ENCODE measurements around the gene DPP9.

The DPP9 gene

DNA sequence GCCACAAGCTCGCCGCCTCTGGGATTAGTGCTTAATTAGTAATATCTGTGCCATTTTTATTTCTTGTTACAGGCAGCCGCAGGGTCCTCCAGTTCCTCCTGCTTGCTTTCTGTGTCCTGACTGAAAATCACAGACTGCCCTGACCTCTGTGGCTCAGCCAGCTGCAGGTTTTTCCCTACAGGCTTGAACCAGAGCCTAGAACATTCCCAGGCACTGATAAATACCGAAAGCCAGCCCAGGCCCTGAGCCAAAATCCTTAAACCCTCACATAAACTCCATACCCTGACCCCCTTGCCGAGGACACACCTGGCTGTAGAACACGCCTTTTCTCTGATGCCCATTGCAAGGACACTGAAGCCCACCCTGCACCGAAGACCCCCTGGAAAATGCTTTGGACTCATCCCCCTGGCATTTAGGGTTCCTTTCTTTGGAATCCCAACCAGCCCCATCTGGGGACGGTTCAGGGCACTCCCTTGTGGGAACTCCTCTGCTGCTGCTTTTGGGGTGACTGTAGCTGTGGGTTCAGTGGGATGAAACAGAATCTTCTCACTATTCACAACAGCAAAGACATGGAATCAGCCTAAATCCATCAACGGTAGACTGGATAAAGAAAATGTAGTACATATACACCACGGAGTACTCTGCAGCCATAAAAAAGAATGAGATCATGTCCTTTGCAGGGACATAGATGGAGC lies 15.5 kb downstream of the DPP9 start:
- no peak overlapping the region for H3K27ac ChIP-seq (ENCODE audit: low read depth, low read length, severe bottlenecking)
- WGBS, 2 experiments (ENCODE audit: insufficient coverage in 2 of 2), result 92 to 97% methylated on average over 4 to 7 of the region's 10 CpGs
- peaks cover 89% of the 10 kb centered on the region for H3K36me3 ChIP-seq (ENCODE audit: control insufficient read depth, insufficient read depth, low read length)
- H3K4me1 ChIP-seq (ENCODE audit: control insufficient read depth, insufficient read depth, low read length, poor library complexity, severe bottlenecking), result no peaks in the 10 kb centered on the region
- no peak overlapping the region for H3K4me3 ChIP-seq (ENCODE audit: extremely low read depth, insufficient read depth, low read length, poor library complexity, severe bottlenecking)
- H3K9me3 ChIP-seq (ENCODE audit: control insufficient read depth, low read length), result no peaks in the 10 kb centered on the region

- Histone ChIP-seq H3K4me1 (ENCODE audit: control insufficient read depth, insufficient read depth, low read length, poor library complexity, severe bottlenecking) (no peaks in the 10 kb centered on the region), H3K36me3 (ENCODE audit: control insufficient read depth, insufficient read depth, low read length) (peaks cover 83% of the 10 kb centered on the region), H3K27ac (ENCODE audit: low read depth, low read length, severe bottlenecking) (no peak overlapping the region), H3K9me3 (ENCODE audit: control insufficient read depth, low read length) (no peaks in the 10 kb centered on the region), H3K4me3 (ENCODE audit: extremely low read depth, insufficient read depth, low read length, poor library complexity, severe bottlenecking) (no peak overlapping the region)
- WGBS, 2 experiments (ENCODE audit: insufficient coverage in 2 of 2), result 80 to 91% methylated on average over 8 to 9 of the region's 12 CpGs
Measured at GRCh38 chr19:4707322-4707721, 16.3 kb downstream of the DPP9 start.

GRCh38 chr19:4705413-4706131 lies 18.1 kb downstream of the DPP9 start:
- Histone ChIP-seq H3K36me3 (ENCODE audit: control insufficient read depth, insufficient read depth, low read length) (peaks cover 84% of the 10 kb centered on the region), H3K4me3 (ENCODE audit: extremely low read depth, insufficient read depth, low read length, poor library complexity, severe bottlenecking) (no peak overlapping the region), H3K27ac (ENCODE audit: low read depth, low read length, severe bottlenecking) (no peak overlapping the region), H3K4me1 (ENCODE audit: control insufficient read depth, insufficient read depth, low read length, poor library complexity, severe bottlenecking) (no peaks in the 10 kb centered on the region), H3K9me3 (ENCODE audit: control insufficient read depth, low read length) (no peaks in the 10 kb centered on the region)
- 94 to 95% methylated on average over 17 to 19 of the region's 19 CpGs for WGBS, 2 experiments (ENCODE audit: insufficient coverage in 2 of 2)

DNA sequence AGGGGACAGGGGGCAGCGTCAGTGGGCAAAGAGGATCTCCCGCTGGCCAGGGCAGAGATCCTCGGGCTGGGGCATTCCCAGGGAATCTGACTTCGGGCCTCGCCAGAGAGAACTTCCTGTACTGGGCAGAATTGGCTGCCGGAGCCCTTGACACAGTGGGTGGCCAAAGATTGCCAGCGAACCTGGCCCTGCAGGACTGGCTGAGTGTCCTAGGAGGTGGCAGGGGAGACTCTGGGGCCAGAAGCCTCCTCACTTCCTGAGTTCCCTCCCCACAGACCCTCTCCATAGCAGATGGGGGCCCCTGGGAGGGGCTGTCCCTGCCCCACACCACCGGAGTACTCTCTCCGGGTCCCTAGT lies 19.3 kb downstream of the DPP9 start:
- H3K9me3 ChIP-seq (ENCODE audit: control insufficient read depth, low read length), result no peaks in the 10 kb centered on the region
- H3K4me1 ChIP-seq (ENCODE audit: control insufficient read depth, insufficient read depth, low read length, poor library complexity, severe bottlenecking), result no peaks in the 10 kb centered on the region
- H3K4me3 ChIP-seq (ENCODE audit: extremely low read depth, insufficient read depth, low read length, poor library complexity, severe bottlenecking), result no peak overlapping the region
- H3K36me3 ChIP-seq (ENCODE audit: control insufficient read depth, insufficient read depth, low read length), result peaks cover 85% of the 10 kb centered on the region
- WGBS, 2 experiments (ENCODE audit: insufficient coverage in 2 of 2), result 89 to 96% methylated on average over 7 to 8 of the region's 9 CpGs
- no peak overlapping the region for H3K27ac ChIP-seq (ENCODE audit: low read depth, low read length, severe bottlenecking)

DNA sequence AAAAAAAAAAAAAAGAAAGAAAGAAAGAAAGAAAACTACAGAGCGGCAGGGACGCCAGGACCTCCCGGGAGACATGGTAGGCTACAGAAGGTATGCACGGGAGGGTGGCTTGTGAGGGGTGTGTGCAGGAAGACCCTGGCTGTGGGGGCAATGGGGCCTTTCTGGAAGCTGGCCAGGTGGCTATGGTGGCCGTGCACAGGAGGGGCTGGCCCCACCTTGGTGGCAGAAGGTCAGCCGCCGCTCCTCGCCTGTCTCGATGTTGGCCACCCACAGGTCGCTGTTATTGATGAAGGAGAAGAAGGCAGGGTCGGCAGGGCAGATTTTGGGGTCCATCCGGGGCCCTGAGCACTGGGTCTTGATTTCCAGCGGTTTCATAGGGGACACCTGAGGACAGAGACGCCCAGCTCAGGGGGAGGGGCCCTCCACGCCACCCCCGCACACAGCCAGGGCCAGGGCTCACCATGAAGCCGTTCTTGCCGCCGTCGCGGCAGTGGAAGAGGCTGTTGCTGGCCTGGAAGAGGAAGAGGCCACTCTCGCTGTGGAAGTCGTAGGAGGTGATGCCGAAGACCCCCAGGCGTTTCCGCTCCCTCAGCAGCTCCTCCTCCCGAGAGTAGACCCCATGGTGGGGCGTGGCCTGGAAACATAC lies 19.8 kb downstream of the DPP9 start:
- H3K27ac ChIP-seq (ENCODE audit: low read depth, low read length, severe bottlenecking), result no peak overlapping the region
- H3K36me3 ChIP-seq (ENCODE audit: control insufficient read depth, insufficient read depth, low read length), result peaks cover 85% of the 10 kb centered on the region
- WGBS, 2 experiments (ENCODE audit: insufficient coverage in 2 of 2), result 94 to 98% methylated on average over 19 to 28 of the region's 28 CpGs
- H3K4me3 ChIP-seq (ENCODE audit: extremely low read depth, insufficient read depth, low read length, poor library complexity, severe bottlenecking), result no peak overlapping the region
- no peaks in the 10 kb centered on the region for H3K9me3 ChIP-seq (ENCODE audit: control insufficient read depth, low read length)
- H3K4me1 ChIP-seq (ENCODE audit: control insufficient read depth, insufficient read depth, low read length, poor library complexity, severe bottlenecking), result no peaks in the 10 kb centered on the region

GRCh38 chr19:4702764-4703163 lies 20.9 kb downstream of the DPP9 start:
- 93 to 97% methylated on average over 9 of the region's 11 CpGs for WGBS, 2 experiments (ENCODE audit: insufficient coverage in 2 of 2)
- H3K27ac ChIP-seq (ENCODE audit: low read depth, low read length, severe bottlenecking), result no peak overlapping the region
- no peak overlapping the region for H3K4me3 ChIP-seq (ENCODE audit: extremely low read depth, insufficient read depth, low read length, poor library complexity, severe bottlenecking)
- H3K36me3 ChIP-seq (ENCODE audit: control insufficient read depth, insufficient read depth, low read length), result peaks cover 84% of the 10 kb centered on the region
- no peaks in the 10 kb centered on the region for H3K9me3 ChIP-seq (ENCODE audit: control insufficient read depth, low read length)
- no peaks in the 10 kb centered on the region for H3K4me1 ChIP-seq (ENCODE audit: control insufficient read depth, insufficient read depth, low read length, poor library complexity, severe bottlenecking)

DNA sequence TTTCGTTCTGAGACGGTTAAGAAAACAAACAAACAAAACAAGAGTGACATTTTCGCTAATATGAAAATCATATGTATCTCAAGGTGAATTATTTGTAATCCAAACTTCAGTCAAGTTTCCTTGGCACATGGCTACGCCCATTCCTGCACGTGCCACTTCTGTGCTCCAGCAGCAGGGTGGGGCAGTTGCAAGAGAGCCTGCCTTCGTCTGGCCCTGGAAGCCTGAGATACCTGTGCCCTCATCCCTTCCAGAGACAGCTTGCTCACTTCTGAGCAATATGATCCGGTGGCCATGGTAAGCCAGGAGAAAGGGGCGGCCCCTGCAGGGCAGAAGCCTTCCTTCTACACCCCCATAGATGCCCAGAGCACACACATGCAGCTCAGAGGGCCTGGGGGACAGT lies 22.1 kb downstream of the DPP9 start:
- Histone ChIP-seq H3K36me3 (ENCODE audit: control insufficient read depth, insufficient read depth, low read length) (peaks cover 88% of the 10 kb centered on the region), H3K27ac (ENCODE audit: low read depth, low read length, severe bottlenecking) (no peak overlapping the region), H3K4me1 (ENCODE audit: control insufficient read depth, insufficient read depth, low read length, poor library complexity, severe bottlenecking) (no peaks in the 10 kb centered on the region), H3K4me3 (ENCODE audit: extremely low read depth, insufficient read depth, low read length, poor library complexity, severe bottlenecking) (no peak overlapping the region), H3K9me3 (ENCODE audit: control insufficient read depth, low read length) (no peaks in the 10 kb centered on the region)
- 92 to 95% methylated on average over 7 of the region's 8 CpGs for WGBS, 2 experiments (ENCODE audit: insufficient coverage in 2 of 2)

- H3K4me3 ChIP-seq (ENCODE audit: extremely low read depth, insufficient read depth, low read length, poor library complexity, severe bottlenecking), result no peak overlapping the region
- no peaks in the 10 kb centered on the region for H3K4me1 ChIP-seq (ENCODE audit: control insufficient read depth, insufficient read depth, low read length, poor library complexity, severe bottlenecking)
- WGBS, 2 experiments (ENCODE audit: insufficient coverage in 2 of 2), result 91 to 92% methylated on average over 11 of the region's 11 CpGs
- H3K9me3 ChIP-seq (ENCODE audit: control insufficient read depth, low read length), result no peaks in the 10 kb centered on the region
- peaks cover 89% of the 10 kb centered on the region for H3K36me3 ChIP-seq (ENCODE audit: control insufficient read depth, insufficient read depth, low read length)
- no peak overlapping the region for H3K27ac ChIP-seq (ENCODE audit: low read depth, low read length, severe bottlenecking)
Measured at GRCh38 chr19:4700693-4700970, 23.0 kb downstream of the DPP9 start.

GRCh38 chr19:4699826-4700692 lies 23.6 kb downstream of the DPP9 start:
- no peak overlapping the region for H3K27ac ChIP-seq (ENCODE audit: low read depth, low read length, severe bottlenecking)
- no peak overlapping the region for H3K4me3 ChIP-seq (ENCODE audit: extremely low read depth, insufficient read depth, low read length, poor library complexity, severe bottlenecking)
- peaks cover 89% of the 10 kb centered on the region for H3K36me3 ChIP-seq (ENCODE audit: control insufficient read depth, insufficient read depth, low read length)
- WGBS, 2 experiments (ENCODE audit: insufficient coverage in 2 of 2), result 95 to 96% methylated on average over 31 to 33 of the region's 33 CpGs
- no peaks in the 10 kb centered on the region for H3K4me1 ChIP-seq (ENCODE audit: control insufficient read depth, insufficient read depth, low read length, poor library complexity, severe bottlenecking)
- no peaks in the 10 kb centered on the region for H3K9me3 ChIP-seq (ENCODE audit: control insufficient read depth, low read length)

DNA sequence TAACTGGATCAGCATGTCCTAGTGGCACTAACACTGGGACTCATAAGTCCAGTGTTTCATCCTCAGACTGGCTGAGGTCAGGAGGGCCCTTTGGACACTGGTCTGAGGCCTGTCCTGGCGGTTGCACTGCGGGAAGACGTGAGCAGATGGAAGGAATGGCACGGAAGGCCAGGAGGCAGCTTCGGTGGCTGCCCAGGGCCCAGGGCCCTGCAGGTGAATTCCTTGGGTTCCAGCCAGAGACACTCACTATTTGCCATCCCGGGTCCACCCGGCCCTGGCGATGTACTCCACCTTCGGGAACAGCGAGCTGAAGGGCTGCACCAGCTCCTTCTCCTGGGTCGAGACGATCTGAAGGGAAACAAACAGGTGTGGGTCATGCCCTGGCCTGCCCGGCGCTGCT lies 26.3 kb downstream of the DPP9 start:
- Histone ChIP-seq H3K4me1 (ENCODE audit: control insufficient read depth, insufficient read depth, low read length, poor library complexity, severe bottlenecking) (no peaks in the 10 kb centered on the region), H3K9me3 (ENCODE audit: control insufficient read depth, low read length) (no peaks in the 10 kb centered on the region), H3K36me3 (ENCODE audit: control insufficient read depth, insufficient read depth, low read length) (peaks cover 83% of the 10 kb centered on the region), H3K27ac (ENCODE audit: low read depth, low read length, severe bottlenecking) (no peak overlapping the region), H3K4me3 (ENCODE audit: extremely low read depth, insufficient read depth, low read length, poor library complexity, severe bottlenecking) (no peak overlapping the region)
- WGBS, 2 experiments (ENCODE audit: insufficient coverage in 2 of 2), result 94 to 96% methylated on average over 14 of the region's 14 CpGs

Measured in mesodermal cell (in vitro differentiated cells).